H9 (cell line): ENCODE data around the gene SMCO3. TPM values are rescaled to one million over a fixed set of nuclear protein-coding genes. Genes with fewer than 3 reads are reported as not detected.
A peak's percentile ranks its signal among the peaks of the same experiment; 100 is the strongest.

Experiments used
- DNase-seq: peaks from one replicate; pipeline ENCODE4 v3.0.0-alpha.2; 2017
- H2AFZ ChIP-seq: one replicate; pipeline ENCODE4 v1.6.1; 2013; ENCODE audit warnings: mild to moderate bottlenecking, low read length, control low read depth, moderate library complexity
- H2AK5ac ChIP-seq: 2 replicates; pipeline ENCODE4 v1.6.1; 2013; ENCODE audit warnings: low read length, control low read depth, mixed read lengths; ENCODE audit not compliant: insufficient read length
- H2BK120ac ChIP-seq: one replicate; pipeline ENCODE4 v1.6.1; 2013; ENCODE audit warnings: low read depth, mild to moderate bottlenecking, low read length, control low read depth, inconsistent platforms; ENCODE audit not compliant: poor library complexity, severe bottlenecking
- H2BK12ac ChIP-seq: 2 replicates; pipeline ENCODE4 v1.6.1; 2013; ENCODE audit warnings: low read length, control low read depth, mixed read lengths, low read depth; ENCODE audit not compliant: insufficient read length
- H2BK15ac ChIP-seq: 2 replicates; pipeline ENCODE4 v1.6.1; 2013; ENCODE audit warnings: low read depth, low read length, control low read depth
- H2BK20ac ChIP-seq: one replicate; pipeline ENCODE4 v1.6.1; 2013; ENCODE audit warnings: low read depth, mild to moderate bottlenecking, low read length, control low read depth, inconsistent platforms; ENCODE audit not compliant: poor library complexity, severe bottlenecking
- H2BK5ac ChIP-seq: 2 replicates; pipeline ENCODE4 v1.6.1; 2013; ENCODE audit warnings: low read length, control low read depth, mixed read lengths; ENCODE audit not compliant: insufficient read length
- H3K14ac ChIP-seq: 2 replicates; pipeline ENCODE4 v1.6.1; 2013; ENCODE audit warnings: low read length, control low read depth; ENCODE audit not compliant: insufficient read depth
- H3K18ac ChIP-seq: 2 replicates; pipeline ENCODE4 v1.6.1; 2013; ENCODE audit warnings: low read depth, mild to moderate bottlenecking, mixed read lengths, low read length, control low read depth; ENCODE audit not compliant: insufficient read length
- H3K23ac ChIP-seq: 2 replicates; pipeline ENCODE4 v1.6.1; 2013; ENCODE audit warnings: low read length, control low read depth, mixed read lengths, low read depth; ENCODE audit not compliant: insufficient read length
- H3K23me2 ChIP-seq: 2 replicates; pipeline ENCODE4 v1.6.1; 2013; ENCODE audit warnings: low read depth, mild to moderate bottlenecking, mixed read lengths, low read length, control low read depth; ENCODE audit not compliant: insufficient read length, poor library complexity, severe bottlenecking
- H3K27ac ChIP-seq: 2 replicates; pipeline ENCODE4 v1.5.1; 2013; ENCODE audit warnings: low read length, control low read depth, mixed read lengths, low read depth; ENCODE audit not compliant: insufficient read length
- H3K27me3 ChIP-seq: 2 replicates; pipeline ENCODE4 v1.6.1; 2013; ENCODE audit warnings: low read length, control low read depth, inconsistent platforms; ENCODE audit not compliant: insufficient read depth
- H3K4ac ChIP-seq: 2 replicates; pipeline ENCODE4 v1.6.1; 2013; ENCODE audit warnings: low read depth, mild to moderate bottlenecking, control low read depth, inconsistent platforms, low read length, moderate library complexity
- H3K4me1 ChIP-seq: 2 replicates; pipeline ENCODE4 v1.6.1; 2013; ENCODE audit warnings: low read length, control low read depth, inconsistent platforms; ENCODE audit not compliant: insufficient read depth
- H3K4me2 ChIP-seq: 2 replicates; pipeline ENCODE4 v1.6.1; 2013; ENCODE audit warnings: low read length, control low read depth, mixed read lengths; ENCODE audit not compliant: insufficient read length, insufficient read depth
- H3K56ac ChIP-seq: 2 replicates; pipeline ENCODE4 v1.6.1; 2013; ENCODE audit warnings: low read depth, mild to moderate bottlenecking, mixed read lengths, low read length, control low read depth; ENCODE audit not compliant: insufficient read length
- H3K79me1 ChIP-seq: 2 replicates; pipeline ENCODE4 v1.6.1; 2013; ENCODE audit warnings: low read depth, mild to moderate bottlenecking, moderate library complexity, low read length, control low read depth, inconsistent platforms; ENCODE audit not compliant: insufficient read depth, poor library complexity, severe bottlenecking
- H3K79me2 ChIP-seq: 2 replicates; pipeline ENCODE4 v1.6.1; 2013; ENCODE audit warnings: low read length, control low read depth, inconsistent platforms; ENCODE audit not compliant: insufficient read depth
- H3K9ac ChIP-seq: 2 replicates; pipeline ENCODE4 v1.6.1; 2013; ENCODE audit warnings: low read length, control low read depth, mixed read lengths; ENCODE audit not compliant: insufficient read length; ENCODE audit errors: extremely low read depth
- H3K9me3 ChIP-seq: one replicate; pipeline ENCODE4 v1.6.1; 2013; ENCODE audit warnings: low read depth, low read length, inconsistent platforms; ENCODE audit not compliant: control insufficient read depth
- H3T11ph ChIP-seq: one replicate; pipeline ENCODE4 v1.6.1; 2013; ENCODE audit warnings: mild to moderate bottlenecking, low read length, control low read depth, inconsistent platforms
- H4K20me1 ChIP-seq: one replicate; pipeline ENCODE4 v1.6.1; 2013; ENCODE audit not compliant: control insufficient read depth, insufficient read length, insufficient read depth
- H4K5ac ChIP-seq: 2 replicates; pipeline ENCODE4 v1.6.1; 2013; ENCODE audit warnings: low read depth, mild to moderate bottlenecking, mixed read lengths, low read length, control low read depth; ENCODE audit not compliant: insufficient read length
- H4K8ac ChIP-seq: replicated peaks from 2 replicates; pipeline ENCODE4 v1.6.1; 2013; ENCODE audit warnings: low read length, control low read depth, mixed read lengths, low read depth; ENCODE audit not compliant: insufficient read length
- H4K91ac ChIP-seq: 2 replicates; pipeline ENCODE4 v1.6.1; 2013; ENCODE audit warnings: low read depth, mild to moderate bottlenecking, moderate library complexity, mixed read lengths, low read length, control low read depth; ENCODE audit not compliant: insufficient read length
- H3K27ac Mint-ChIP-seq, 3 experiments: 2 replicates in 2 of 3; 3 replicates in 1 of 3; pipeline ENCODE4 v1.8.0; 2020 to 2021; ENCODE audit warnings: mixed read lengths in 3 of 3, mild to moderate bottlenecking in 1 of 3, moderate library complexity in 1 of 3
- H3K27me3 Mint-ChIP-seq: 2 replicates; pipeline ENCODE4 v1.8.0; 2021; ENCODE audit warnings: low read depth, mild to moderate bottlenecking, moderate library complexity, mixed read lengths
- H3K36me3 Mint-ChIP-seq, 3 experiments: 2 replicates in 2 of 3; 3 replicates in 1 of 3; pipeline ENCODE4 v1.8.0; 2020 to 2021; ENCODE audit warnings: low read depth in 3 of 3, mixed read lengths in 3 of 3; ENCODE audit not compliant: insufficient read depth in 1 of 3
- H3K4me1 Mint-ChIP-seq, 2 experiments: 2 replicates each; pipeline ENCODE4 v1.8.0; 2020; ENCODE audit warnings: mixed read lengths in 2 of 2
- H3K4me3 Mint-ChIP-seq, 2 experiments: 2 replicates in 1 of 2; 3 replicates in 1 of 2; pipeline ENCODE4 v1.8.0; 2020 to 2021; ENCODE audit warnings: mild to moderate bottlenecking in 2 of 2, mixed read lengths in 2 of 2, moderate library complexity in 1 of 2
- H3K9me3 Mint-ChIP-seq, 2 experiments: 2 replicates in 1 of 2; 3 replicates in 1 of 2; pipeline ENCODE4 v1.8.0; 2020; ENCODE audit warnings: mild to moderate bottlenecking in 2 of 2, mixed read lengths in 2 of 2, moderate library complexity in 1 of 2
- CTCF ChIP-seq: fragments of 200-600 bp; sonication (generic); conservative IDR thresholded peaks from 3 replicates; pipeline ENCODE4 v1.8.0; 2021; ENCODE audit warnings: antibody characterized with exemption, mild to moderate bottlenecking
- WGBS: extraction: QIAGEN DNeasy Blood & Tissue Kit; methylation state at CpG from one replicate; pipeline ENCODE4 v1.1.7; 2013; ENCODE audit warnings: missing lambda C conversion rate, low lambda C conversion rate, mixed read lengths; ENCODE audit not compliant: insufficient read length; ENCODE audit errors: extremely low coverage; 5-methylcytosine and 5-hydroxymethylcytosine counted together
- total RNA-seq: library from RNA; stranded (reverse); gene quantifications from 2 replicates; pipeline ENCODE4 v1.2.1, GENCODE V29; 2021

SMCO3 gene
- total RNA-seq, 1 experiment from 2014 or later: not detected

GRCh38 chr12:14769969-14770495 is 44.0 kb downstream of the SMCO3 start:
- Histone ChIP-seq H2BK20ac (no peak overlapping the region), H4K91ac (no peak overlapping the region), H3K27ac (peak overlapping the region; percentile 87), H4K8ac (no peak overlapping the region), H3K14ac (peak overlapping the region; percentile 87), H3K56ac (peak overlapping the region; percentile 25), H3K9me3 (no peaks in the 10 kb centered on the region), H2AK5ac (no peak overlapping the region), H2BK120ac (no peak overlapping the region), H3K4me2 (peak overlapping the region; percentile 89), H3K18ac (peak overlapping the region; percentile 87), H3K4me1 (no peaks in the 10 kb centered on the region), H2BK12ac (no peak overlapping the region), H3K9ac (peak overlapping the region; percentile 92), H2AFZ (no peak overlapping the region), H4K5ac (no peak overlapping the region), H3K23me2 (peaks cover 13% of the 10 kb centered on the region), H3K79me1 (no peaks in the 10 kb centered on the region), H3K27me3 (no peaks in the 10 kb centered on the region), H4K20me1 (peaks cover 3% of the 10 kb centered on the region), H2BK5ac (peak overlapping the region; percentile 25), H3T11ph (no peak overlapping the region), H3K79me2 (no peaks in the 10 kb centered on the region; the same call in 1 of the 2 replicates), H3K4ac (no peak overlapping the region), H2BK15ac (no peak overlapping the region), H3K23ac (no peak overlapping the region)
- H3K27me3 Mint-ChIP-seq: peaks cover 5% of the 10 kb centered on the region; the same call in 1 of the 2 replicates
- peak overlapping the region; percentile 98 to 99 (median 99) for H3K27ac Mint-ChIP-seq
- peak; percentile 71 for TF ChIP-seq CTCF
- H3K4me3 Mint-ChIP-seq: peak overlapping the region; percentile 96 to 98
- H3K9me3 Mint-ChIP-seq: peaks cover 7 to 9% of the 10 kb centered on the region in 2 experiments; a peak in 4 of 5 replicates
- WGBS: no CpG with 5 or more reads among the region's 38 CpGs
- peaks cover 19 to 30% of the 10 kb centered on the region in 2 experiments for H3K4me1 Mint-ChIP-seq
- peak; percentile 93 for DNase-seq
- H3K36me3 Mint-ChIP-seq: peaks cover 18 to 32% (median 26%) of the 10 kb centered on the region in 3 experiments
